B cell (primary cell): Measurements from ENCODE around the gene SPAG6.

Experiments
- CTCF ChIP-seq: fragments of 200-600 bp; IDR thresholded peaks from one replicate; pipeline ENCODE4 v1.8.0; 2022; ENCODE audit warnings: antibody characterized with exemption, mild to moderate bottlenecking
- EZH2 ChIP-seq: IDR thresholded peaks from 2 replicates; pipeline ENCODE4 v1.6.1; 2012; ENCODE audit warnings: borderline replicate concordance, low read depth, mild to moderate bottlenecking, moderate library complexity, low read length; ENCODE audit not compliant: insufficient read depth, poor library complexity, severe bottlenecking

DNA sequence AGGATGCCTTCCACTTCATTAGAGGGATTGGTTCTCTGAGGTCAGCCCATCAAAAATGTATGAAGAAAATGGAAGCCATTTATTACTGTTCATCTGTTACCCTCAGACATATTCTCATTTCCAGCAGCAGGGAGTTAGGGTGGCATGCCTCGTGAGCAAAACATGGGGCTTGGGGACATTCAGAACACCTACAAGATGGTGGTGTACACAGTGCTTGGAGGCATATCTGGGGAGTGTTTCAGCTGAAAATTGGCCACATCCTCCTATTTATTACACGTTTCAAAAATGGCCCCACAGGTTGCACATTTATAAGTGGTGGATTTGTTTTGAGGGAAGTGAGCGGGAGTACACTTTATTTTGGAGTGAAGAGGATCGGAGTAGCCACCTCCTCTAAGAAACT, 93.4 kb downstream of the SPAG6 start:
- TF ChIP-seq CTCF (no peak), EZH2 (no peak)
